OCI-LY7 (cell line): ENCODE data around the gene SDCBP2.

Source experiments
- EZH2phosphoT487 ChIP-seq: fragments of 200-600 bp; sonication (generic); IDR thresholded peaks from 2 replicates; pipeline ENCODE4 v1.6.1; 2018; ENCODE audit warnings: low read depth, borderline replicate concordance, mild to moderate bottlenecking, mixed run types, antibody characterized with exemption, low read length, moderate library complexity, mixed read lengths
- TF ChIP-seq, protein P1 (sequence below): fragments of 200-600 bp; sonication (generic); conservative IDR thresholded peaks from 2 replicates; pipeline ENCODE4 v1.5.1; 2014; ENCODE audit warnings: mild to moderate bottlenecking, antibody characterized with exemption, low read length, moderate library complexity, mixed read lengths

GRCh38 chr20:1307171-1307570 lies 21.8 kb downstream of the SDCBP2 start:
- TF ChIP-seq, protein P1, sequence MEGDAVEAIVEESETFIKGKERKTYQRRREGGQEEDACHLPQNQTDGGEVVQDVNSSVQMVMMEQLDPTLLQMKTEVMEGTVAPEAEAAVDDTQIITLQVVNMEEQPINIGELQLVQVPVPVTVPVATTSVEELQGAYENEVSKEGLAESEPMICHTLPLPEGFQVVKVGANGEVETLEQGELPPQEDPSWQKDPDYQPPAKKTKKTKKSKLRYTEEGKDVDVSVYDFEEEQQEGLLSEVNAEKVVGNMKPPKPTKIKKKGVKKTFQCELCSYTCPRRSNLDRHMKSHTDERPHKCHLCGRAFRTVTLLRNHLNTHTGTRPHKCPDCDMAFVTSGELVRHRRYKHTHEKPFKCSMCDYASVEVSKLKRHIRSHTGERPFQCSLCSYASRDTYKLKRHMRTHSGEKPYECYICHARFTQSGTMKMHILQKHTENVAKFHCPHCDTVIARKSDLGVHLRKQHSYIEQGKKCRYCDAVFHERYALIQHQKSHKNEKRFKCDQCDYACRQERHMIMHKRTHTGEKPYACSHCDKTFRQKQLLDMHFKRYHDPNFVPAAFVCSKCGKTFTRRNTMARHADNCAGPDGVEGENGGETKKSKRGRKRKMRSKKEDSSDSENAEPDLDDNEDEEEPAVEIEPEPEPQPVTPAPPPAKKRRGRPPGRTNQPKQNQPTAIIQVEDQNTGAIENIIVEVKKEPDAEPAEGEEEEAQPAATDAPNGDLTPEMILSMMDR = no peak
- no peak for TF ChIP-seq EZH2phosphoT487
